Neural progenitor cell (in vitro differentiated cells): Measurements from ENCODE around the gene PLEKHG4.

ENCODE experiments used
- CTCF ChIP-seq: fragments of 200-600 bp; sonication (generic); IDR thresholded peaks from 2 replicates; pipeline ENCODE4 v1.5.1; 2017; ENCODE audit warnings: antibody characterized with exemption, mild to moderate bottlenecking
- EZH2 ChIP-seq: fragments of 200-600 bp; sonication (generic); IDR thresholded peaks from 2 replicates; pipeline ENCODE4 v1.6.1; 2017; ENCODE audit warnings: antibody characterized with exemption, mild to moderate bottlenecking, moderate library complexity
- EZH2phosphoT487 ChIP-seq: fragments of 200-600 bp; sonication (generic); IDR thresholded peaks from 2 replicates; pipeline ENCODE4 v1.6.1; 2017; ENCODE audit warnings: antibody characterized with exemption

GRCh38 chr16:67302970-67303369 is 23.6 kb downstream of the PLEKHG4 start:
- TF ChIP-seq CTCF (no peak), EZH2 (no peak), EZH2phosphoT487 (no peak)
